Forelimb muscle (tissue), 1 donor: Measurements from ENCODE around the gene DTX2. TPM values are rescaled to one million over a fixed set of nuclear protein-coding genes. Genes with fewer than 3 reads are reported as not detected.
A peak's percentile ranks its signal among the peaks of the same experiment; 100 is the strongest.
"Not testable (repeated sequence)": the region's sequence is repeated elsewhere in the genome, so short reads cannot be mapped to it uniquely, and the experiment has no call there.

ENCODE experiments used
- DNase-seq: peaks from one replicate; pipeline ENCODE4 v3.0.0-alpha.2; 2013; ENCODE audit warnings: low read depth
- polyA plus RNA-seq: library from polyadenylated mRNA; unstranded; fragments of 120-200 nt; gene quantifications from one replicate; pipeline ENCODE4 v1.2.1, GENCODE V29; 2013; ENCODE audit not compliant: insufficient read length

DTX2 gene
- polyA plus RNA-seq, 1 donor = 7.5 TPM

GRCh38 chr7:76511911-76512885 lies 50.7 kb downstream of the DTX2 start:
- not testable (repeated sequence) for DNase-seq

DNA sequence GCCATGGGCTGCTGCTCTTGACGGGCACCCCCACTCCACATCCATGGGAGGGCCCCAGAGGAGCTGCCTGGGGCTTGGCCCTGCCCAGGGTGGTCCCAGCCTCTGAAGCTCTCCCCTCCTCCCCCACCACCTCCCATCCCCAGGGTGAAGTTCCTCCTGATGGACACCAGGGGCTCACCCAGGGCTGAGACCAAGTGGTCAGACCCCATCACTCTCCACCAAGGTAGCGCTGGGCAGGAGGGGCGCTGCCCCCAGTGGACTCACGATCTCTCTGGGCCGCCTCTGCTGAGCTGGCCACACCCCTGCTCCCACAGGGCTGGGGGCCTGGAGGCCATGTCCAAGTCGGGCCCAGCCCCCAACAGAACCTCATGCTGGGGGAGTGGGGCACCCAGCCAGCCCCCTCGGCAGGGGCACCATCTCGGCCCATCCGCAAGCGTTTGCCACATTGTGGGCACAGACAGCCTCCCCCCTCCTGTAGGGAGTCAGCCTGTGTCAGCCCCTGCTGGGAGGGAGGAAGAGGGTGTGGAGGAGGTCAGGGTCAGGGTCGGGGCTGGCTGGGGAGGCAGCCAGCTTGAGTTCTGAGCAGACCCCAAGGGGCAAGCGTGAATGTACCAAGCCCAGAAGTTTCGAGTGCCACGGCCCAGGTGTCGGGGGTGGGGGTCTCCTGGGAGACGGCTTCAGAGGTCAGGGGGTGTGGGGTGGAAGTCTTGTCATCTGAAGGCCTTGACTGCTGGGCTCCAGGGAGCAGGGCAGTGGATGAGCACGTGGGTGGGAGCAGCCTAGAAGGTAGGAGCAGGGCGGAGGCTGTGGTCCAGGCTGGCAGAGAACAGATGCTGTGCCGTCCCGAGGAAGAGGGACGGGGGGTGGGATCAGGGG lies 51.7 kb downstream of the DTX2 start:
- no peak for DNase-seq

DNA sequence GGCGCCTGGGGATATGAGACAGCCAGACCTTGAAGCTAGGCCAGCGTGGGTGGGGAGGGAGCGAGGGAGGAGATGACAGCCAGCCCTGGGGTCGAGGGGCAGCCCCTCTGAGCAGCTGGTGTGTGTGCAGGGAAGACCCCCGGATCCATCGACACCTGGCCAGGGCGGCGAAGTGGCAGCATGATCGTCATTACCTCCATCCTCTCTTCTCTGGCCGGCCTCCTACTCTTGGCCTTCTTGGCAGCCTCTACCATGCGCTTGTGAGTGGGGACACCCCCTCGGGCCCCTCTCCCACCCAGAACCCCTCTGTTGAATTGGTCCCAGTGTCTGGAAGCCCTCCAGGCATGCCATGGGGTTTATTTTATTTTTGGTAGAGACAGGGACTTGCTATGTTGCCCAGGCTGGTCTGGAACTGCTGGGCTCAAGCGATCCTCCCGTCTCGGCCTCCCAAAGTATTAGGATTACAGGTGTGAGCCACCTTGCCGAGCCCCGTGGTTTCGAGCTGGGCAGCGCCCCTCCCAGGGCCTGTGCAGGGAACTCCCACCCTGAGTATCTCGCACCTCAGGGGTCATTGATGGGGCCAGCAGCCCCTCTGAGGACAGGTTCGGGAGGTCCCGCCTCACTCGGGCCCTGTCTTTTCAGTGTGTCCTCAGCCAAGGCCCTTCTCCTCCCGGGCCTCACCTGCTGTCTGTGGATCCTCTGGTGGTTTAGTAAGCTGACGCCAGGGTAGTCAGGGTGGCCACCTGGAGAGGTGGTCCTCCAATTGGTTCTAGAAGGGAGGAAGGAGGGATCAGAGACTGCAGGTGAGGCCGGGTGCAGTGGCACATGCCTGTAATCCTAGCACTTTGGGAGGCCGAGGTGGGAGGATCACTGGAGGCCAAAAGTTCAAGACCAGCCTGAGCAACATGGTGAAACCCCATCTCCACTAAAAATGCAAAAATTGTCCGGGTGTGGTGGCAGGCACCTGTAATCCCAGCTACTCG lies 52.6 kb downstream of the DTX2 start:
- DNase-seq = no peak

DNA sequence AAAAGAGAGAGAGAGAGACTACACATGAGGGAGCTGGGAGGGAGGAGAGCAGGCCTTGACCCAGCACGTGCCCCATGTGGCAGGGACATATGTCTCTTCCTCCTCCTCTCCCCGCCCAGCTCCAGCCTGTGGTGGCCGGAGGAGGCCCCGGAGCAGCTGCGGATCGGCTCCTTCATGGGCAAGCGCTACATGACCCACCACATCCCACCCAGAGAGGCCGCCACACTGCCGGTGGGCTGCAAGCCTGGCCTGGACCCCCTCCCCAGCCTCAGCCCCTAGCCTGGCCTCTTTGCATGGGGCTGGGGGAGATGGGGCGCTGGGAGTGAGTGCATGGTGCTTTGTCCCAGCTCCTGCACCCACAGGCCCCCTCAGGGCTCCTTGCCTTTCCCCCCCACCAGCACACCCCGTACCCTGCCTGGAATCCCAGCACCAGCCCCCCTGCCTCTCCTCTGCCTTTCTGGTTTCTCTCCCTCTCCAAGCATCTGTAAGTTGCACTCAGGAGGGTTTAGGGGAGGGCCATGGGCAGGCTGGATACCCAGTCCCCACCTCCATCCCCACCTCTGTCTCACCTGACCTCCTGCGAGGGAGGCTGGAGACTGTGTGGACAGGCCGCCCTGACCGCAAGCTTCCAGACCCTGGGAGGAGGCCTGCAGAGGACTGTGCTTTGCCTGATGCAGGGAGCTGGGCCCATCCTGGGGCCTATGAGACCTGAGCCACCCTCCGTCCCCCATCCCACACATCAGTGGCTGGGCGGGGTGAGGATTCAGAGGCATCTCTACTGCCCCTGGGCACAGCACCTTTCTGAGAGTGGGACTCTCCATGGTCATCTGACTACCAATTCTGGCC lies 53.6 kb downstream of the DTX2 start:
- no peak for DNase-seq

DNA sequence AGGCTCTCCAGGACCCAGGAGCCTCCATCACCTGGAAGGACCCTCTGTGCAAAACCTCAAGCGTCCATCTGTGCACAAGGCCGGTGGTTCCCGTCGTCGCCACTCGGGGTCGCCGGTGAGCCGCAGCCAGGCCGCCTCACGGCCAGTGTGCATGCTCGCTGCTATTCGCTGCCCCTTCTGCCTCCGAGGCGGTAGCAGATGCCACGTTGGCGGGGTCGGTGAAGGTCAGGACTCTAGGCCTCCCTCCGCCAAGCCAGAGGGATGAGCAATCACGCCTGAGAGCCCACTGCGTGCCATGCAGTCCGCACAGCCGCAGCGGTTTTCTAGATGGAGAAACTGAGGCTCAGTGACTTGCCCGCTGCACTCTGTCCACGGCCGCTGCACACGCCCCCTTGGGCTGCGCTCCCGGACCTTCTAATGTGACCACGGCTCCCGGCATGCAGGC lies 54.5 kb downstream of the DTX2 start:
- no peak for DNase-seq

DNA sequence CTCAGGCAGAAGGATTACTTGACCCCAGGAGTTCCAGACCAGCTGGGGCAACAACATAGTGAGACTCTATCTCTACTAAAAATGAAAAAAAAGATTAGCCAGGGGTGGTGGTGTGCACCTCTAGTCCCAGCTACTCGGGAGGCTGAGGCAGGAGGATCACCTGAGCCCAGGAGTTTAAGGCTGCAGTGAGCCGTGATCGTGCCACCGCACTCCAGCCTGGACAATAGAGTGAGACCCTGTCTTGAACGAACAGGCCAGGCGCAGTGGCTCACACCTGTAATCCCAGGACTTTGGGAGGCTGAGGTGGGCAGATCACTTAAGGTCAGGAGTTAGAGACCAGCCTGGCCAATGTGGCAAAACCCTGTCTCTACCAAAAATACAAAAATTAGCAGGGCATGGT lies 55.4 kb downstream of the DTX2 start:
- not testable (repeated sequence) for DNase-seq

- DNase-seq = not testable (repeated sequence)
Measured at GRCh38 chr7:76526183-76526582, 64.7 kb downstream of the DTX2 start.

GRCh38 chr7:76531643-76532042 lies 70.1 kb downstream of the DTX2 start:
- DNase-seq = not testable (repeated sequence)

GRCh38 chr7:76543197-76543596 lies 81.7 kb downstream of the DTX2 start, which contains the start of gene SPDYE16:
TSS of gene SPDYE16 (minus strand) at chr7:76543297. CDS start at chr7:76541459, 1,838 bp downstream.
- not testable (repeated sequence) for DNase-seq

DNA sequence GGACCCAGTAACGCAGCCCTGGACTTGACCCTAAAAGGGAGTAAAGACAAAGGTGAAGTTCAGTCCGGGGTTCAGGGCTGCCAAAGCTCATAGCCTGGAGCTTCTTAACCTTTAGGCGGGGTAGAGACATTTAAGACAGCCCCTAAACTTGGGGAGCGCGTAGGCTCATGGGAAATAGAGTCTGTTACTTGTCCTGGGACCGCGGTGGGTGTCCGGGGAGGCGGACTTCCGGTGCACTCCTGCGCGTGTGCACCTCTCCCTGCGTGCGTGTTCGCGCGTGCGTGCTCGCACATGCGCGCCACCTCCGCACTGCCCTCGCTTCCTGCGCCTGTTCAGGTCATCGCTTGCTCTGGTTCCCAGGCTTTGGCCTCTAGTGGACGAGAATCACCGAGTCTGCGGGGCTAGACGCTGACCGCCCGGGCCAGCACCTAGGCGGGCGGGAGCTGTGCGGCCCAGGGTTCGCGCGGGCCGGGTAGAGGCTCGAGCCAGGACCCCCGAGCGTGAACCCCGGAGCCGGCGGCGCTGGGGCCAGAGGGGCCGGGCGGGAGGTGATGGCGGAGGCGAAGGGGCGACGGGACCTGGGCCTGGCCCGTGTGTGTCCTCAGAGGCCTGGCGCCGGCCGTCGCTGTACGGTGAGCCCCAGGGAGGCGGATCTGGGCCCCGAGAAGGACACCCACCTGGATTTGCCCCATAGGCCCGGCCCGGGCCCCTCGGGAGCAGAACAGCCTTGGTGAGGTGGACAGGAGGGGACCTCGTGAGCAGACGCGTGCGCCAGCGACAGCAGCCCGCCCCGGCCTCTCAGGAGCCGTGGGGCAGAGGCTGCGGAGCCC lies 87.7 kb downstream of the DTX2 start:
- DNase-seq = peak; percentile 66

DNA sequence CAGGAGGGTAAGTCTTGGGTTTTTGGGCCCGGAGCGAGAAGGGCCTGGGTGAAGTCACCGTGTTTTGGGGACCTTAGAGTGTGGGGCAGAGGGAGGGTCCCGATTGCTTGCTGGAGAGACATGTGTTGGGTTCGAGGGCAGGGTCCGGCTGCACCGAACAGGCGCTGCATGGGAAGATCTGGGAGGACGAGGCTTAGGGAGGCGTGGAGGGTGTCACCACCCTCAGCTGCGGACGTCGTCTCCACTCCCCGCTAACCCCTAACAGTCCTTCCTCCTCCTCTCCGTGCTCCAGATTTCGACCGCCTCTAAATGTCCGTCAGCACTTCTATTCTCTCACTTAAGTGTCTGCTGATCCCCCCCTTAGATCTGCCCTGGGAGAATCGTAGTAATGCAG lies 88.3 kb downstream of the DTX2 start:
- DNase-seq = not testable (repeated sequence)

DNA sequence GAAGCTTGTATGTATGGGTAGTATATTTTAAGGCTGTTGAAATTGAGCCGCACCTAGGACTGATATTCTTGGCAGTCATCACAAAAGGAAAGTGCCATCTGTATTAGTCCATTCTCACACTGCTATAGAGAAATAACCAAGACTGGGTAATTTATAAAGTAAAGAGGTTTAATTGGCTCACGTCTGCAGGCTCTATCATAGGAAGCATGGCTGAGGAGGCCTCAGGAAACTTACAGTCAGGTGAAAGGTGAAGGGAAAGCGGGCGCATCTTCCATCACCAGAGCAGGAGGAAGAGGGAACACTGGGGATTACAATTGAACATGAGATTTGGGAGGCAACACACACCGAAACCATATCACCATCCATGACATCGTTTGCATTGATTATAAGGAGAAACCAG lies 90.5 kb downstream of the DTX2 start:
- not testable (repeated sequence) for DNase-seq

Other genes starting within 250 kb of the DTX2 start
- gene HSPB1, start 159.0 kb upstream of the DTX2 start, polyA plus RNA-seq = 2,009 TPM
- 175 TPM for gene YWHAG, start 102.7 kb upstream of the DTX2 start, polyA plus RNA-seq
- gene SSC4D, start 52.0 kb upstream of the DTX2 start, polyA plus RNA-seq = 0.94 TPM
- 12.1 TPM for gene ZP3, start 36.8 kb upstream of the DTX2 start, polyA plus RNA-seq
- 0.22 TPM for gene UPK3B, start 48.8 kb downstream of the DTX2 start, polyA plus RNA-seq
- gene SPDYE16, start 81.6 kb downstream of the DTX2 start, polyA plus RNA-seq = 2.7 TPM
- 15.9 TPM for gene POMZP3, start 165.6 kb downstream of the DTX2 start, polyA plus RNA-seq